Non-pigmented ciliary epithelial cell (primary cell): Measurements from ENCODE around the gene SLC22A14.
A peak's percentile ranks its signal among the peaks of the same experiment; 100 is the strongest.
"Not testable (repeated sequence)": the region's sequence is repeated elsewhere in the genome, so short reads cannot be mapped to it uniquely, and the experiment has no call there.

Experiments
- DNase-seq: peaks from one replicate; pipeline ENCODE4 v3.0.0-alpha.2; 2010; ENCODE audit warnings: low read depth

Gene SLC22A14

DNA sequence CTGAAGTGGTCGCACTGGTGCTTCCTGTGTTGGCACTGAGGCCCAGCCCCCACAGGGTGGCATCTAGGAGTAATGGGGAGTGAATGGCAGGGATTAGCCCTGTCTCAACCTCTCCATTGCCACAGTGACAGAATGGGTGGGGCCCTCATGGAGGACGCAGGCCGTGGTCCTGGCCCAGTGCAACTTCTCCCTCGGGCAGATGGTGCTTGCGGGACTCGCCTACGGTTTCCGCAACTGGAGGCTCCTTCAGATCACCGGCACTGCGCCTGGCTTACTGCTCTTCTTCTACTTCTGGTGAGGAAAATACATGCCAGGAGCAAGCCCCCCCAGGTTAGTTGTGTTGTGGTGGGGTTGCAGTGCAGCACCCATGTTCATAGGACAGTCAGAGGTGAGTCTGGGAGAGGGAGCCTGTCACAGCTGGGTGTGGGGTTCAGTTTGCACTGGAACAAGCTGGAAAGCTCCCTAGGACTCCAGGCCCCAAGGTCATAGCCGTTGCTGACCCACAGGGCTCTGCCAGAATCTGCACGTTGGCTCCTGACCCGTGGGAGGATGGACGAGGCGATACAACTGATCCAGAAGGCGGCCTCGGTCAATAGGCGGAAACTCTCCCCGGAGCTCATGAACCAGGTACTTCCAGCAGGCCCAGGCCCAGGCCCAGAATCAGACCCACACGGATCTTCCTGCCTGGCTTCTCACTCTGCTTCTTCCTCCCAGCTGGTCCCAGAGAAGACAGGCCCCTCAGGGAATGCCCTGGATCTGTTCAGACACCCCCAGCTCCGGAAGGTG, 7.0 kb upstream of the SLC22A14 start:
- no peak for DNase-seq

DNA sequence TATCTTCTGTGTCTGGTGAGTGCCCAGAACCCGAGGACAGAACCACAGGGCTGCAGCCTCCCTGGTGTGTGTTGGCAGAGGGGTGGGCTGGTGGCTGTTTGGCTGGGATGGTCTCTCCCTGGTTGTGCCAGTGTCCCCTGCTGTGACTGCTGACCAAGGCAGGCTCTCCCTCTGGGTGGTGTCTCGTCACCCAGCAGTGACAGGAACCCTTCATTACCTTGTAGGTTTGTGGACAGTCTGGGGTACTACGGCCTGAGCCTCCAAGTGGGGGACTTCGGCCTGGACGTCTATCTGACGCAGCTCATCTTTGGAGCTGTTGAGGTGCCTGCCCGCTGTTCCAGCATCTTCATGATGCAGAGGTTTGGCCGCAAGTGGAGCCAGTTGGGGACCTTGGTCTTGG, 6.4 kb upstream of the SLC22A14 start:
- no peak for DNase-seq

DNA sequence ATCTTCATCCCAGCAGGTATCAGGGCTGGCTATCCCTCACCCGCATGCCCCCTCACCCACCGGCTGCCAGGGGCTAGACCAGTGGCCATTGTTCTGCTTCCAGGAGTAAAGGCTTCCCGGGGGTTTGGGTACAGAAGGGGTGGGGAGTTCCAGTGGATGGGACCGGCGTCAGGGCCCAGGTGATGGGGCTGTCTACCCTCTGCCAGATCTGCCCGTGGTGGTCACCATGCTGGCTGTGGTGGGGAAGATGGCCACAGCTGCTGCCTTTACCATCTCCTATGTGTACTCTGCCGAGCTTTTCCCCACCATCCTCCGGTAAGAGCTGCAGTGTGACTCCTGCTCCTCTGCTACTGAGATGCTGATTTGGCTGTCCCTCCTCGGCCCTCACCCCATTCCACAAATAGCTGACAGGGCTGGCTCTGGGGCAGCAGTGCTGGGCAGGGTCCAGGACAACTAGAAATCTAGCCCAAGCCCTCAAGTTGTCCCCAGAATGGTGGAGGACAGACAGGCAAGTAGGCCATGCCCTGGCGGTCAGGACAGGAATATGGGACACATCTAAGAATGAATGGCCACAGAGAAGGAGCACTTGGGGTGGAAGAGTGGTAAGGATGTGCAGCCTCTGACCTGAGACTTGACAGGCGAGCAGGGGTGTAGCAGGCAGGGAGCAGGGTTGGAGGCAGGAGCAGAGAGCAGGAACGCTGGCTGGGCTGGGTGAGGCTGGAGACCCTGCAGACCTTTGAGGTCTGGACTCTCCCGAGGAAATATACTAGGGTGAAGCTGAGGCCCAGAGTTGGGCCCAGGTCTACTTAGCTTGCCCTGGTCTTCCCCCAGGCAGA, 5.8 kb upstream of the SLC22A14 start:
- DNase-seq, result no peak

DNA sequence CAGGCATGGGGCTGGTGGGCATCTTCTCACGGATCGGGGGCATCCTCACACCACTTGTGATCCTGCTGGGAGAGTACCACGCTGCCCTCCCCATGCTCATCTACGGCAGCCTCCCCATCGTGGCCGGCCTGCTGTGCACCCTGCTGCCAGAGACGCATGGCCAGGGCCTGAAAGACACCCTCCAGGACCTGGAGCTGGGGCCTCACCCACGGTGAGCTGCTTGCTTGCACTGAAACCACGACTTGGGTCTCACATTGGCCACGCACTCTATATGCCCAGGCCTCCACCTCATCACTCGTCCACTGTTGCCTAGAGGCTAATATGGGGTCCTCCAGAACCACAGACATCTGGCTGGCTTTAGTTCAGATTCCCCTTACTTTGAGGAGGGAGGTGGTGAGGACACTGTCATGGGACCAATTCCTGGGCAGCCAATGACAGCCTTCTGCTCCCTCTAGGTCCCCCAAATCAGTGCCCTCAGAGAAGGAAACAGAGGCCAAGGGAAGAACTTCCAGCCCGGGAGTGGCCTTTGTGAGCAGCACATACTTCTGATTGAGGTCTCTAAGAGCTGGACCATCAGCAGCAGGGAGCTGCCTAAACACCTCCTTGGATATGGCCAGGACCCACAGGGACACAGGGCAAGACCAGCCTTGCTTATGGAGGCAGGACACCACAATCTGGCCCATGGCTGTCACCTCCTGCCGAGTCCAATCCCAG, 5.0 kb upstream of the SLC22A14 start:
- no peak for DNase-seq

DNA sequence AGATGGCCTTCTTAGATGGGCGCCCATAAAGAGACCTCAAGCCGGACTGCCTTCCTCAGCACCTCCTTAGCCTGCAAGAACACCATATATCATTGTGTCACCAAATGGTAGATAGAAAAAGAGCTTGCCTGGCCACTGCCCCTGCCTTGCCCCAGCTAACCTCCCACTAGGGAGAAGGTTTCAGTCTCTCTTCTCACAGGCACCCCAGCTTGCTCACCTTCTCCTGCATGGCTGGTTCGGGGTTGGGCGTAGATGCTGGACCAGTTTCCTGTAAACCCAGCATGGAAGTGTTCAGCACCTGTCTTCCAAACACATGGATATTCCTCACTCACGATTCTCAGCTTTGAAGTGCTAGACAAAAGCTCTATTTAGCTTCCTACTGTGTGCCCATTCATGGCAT, 3.3 kb upstream of the SLC22A14 start:
- no peak for DNase-seq

DNA sequence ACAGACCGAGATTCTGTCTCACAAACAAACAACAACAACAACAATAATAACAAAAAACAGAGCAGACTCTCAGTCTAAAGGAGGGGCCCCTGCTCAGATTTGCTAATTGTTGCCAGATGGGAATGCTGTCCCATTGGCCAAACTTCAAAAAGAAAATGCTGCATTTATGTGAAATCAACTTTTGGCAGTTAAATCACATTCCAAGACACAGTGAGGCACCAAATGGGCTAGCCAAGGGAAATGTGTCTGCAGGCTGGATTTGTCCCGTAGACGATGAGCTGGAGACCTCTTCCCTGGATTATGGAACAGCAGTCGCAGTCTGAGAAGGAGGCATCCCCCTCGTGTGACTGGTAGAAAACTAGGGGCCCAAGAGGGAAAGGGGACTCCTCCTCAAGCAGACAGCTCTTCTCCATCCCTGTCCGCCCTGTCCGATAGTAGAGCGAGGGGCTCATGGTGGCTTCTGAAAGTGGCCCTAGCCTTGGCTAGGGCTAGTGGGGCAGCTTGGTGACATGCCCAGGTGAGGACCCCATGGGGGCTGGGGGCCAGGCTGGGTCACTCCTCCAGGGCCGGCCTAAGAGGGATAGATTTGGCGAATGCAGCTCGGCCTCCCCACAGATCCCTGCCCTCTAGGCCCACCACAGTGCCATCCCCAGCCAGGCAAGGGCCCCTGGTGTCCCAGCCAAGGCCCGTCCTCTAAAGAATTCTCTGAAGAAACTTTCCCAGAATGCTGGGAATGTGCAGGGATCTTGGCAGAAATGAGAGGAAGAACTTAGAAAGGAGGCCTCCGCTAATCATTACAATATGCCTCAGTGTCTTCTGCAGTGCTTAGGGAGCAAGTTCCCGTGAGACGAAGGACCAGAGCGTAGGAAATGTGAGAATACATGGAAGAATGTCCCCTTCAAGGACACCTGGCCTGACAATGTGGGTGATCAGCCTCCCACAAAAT, 2.0 kb downstream of the SLC22A14 start:
- DNase-seq, result peak; percentile 8

DNA sequence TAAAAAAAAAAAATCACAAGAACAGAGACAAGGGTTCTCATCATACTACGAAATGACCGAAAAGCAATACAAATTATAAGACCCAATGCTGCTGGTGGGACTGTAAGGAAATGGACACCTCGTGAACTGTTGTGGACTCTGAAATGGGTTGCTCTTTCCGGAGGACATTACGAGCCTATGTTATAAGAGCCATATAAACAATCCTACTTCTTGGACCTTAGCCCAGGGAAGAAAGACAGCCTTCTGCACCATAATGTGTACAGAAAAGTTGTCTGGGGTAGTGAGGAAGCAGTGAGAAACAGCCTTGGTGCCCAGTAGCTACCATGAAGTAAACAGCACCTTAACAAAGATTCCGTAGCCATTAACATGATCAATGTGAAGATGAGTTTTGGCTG, 2.7 kb downstream of the SLC22A14 start:
- DNase-seq, result no peak

DNA sequence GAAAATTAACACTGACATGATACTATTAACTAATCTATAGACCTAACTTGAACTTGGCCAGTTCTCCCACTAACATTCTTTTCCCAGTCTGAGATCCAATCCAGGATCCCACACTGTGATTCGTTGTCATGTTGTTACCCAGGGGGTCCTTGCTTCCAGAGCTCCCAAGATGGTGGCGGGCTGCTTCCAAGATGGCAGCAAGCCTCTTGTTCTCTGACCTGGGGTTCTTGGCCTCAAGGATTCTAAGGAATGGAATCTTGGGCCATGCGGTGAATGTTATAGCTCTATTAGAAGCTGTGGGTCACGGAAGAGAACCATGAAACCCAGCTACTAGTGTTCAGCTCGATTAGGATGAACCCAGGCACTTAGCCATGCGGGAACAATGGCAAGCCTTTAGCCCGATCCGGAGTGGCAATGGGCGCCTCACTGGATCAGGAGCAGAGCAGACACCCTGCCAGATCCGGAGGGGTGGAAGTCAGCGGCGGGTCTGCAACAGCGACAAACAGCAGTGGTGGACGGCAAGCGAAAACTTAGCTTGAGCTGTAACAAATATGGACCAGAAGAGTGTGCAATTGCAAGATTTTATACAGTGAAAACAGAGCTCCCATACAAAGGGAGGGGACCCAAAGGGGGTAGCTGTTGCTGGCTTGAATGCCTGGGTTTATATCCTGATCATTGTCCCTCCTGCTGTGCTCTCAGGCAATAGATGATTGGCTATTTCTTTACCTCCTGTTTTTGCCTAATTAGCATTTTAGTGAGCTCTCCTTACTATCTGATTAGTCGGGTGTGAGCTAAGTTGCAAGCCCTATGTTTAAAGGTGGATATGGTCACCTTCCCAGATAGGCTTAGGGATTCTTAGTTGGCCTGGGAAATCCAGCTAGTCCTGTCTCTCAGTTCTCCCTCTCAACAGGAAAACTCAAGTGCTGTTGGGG, 7.5 kb downstream of the SLC22A14 start:
- not testable (repeated sequence) for DNase-seq

DNA sequence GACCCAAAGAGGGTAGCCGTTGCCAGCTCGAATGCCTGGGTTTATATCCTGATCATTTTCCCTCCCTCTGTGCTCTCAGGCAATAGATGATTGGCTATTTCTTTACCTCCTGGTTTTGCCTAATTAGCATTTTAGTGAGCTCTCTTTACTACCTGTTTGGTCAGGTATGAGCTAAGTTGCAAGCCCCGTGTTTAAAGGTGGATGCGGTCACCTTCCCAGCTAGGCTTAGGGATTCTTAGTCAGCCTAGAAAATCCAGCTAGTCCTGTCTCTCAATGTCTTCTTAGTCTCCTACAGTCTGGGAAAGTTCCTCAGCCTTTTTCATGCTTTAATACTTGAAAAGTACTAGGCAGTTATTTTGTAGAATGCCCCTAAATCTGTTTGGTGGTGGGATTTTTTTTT, 15.0 kb downstream of the SLC22A14 start:
- DNase-seq, result not testable (repeated sequence)

DNA sequence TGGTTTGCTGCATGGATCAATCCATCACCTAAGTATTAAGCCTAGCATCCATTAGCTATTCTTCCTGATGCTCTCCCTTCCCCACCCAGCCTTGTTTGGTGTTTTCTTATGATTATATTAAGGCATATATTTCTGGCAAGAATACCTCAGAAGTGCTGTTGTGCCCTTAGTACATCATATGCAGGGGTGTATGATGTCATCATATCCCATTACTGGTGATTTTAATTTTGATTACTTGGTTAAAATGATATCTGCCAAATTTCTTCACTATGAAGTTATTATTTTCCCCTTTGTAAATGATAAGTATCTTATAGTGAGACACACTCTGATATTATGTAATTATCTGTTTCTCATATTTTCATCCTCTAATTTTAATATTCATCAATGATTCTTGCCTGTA, 15.4 kb downstream of the SLC22A14 start:
- no peak for DNase-seq

DNA sequence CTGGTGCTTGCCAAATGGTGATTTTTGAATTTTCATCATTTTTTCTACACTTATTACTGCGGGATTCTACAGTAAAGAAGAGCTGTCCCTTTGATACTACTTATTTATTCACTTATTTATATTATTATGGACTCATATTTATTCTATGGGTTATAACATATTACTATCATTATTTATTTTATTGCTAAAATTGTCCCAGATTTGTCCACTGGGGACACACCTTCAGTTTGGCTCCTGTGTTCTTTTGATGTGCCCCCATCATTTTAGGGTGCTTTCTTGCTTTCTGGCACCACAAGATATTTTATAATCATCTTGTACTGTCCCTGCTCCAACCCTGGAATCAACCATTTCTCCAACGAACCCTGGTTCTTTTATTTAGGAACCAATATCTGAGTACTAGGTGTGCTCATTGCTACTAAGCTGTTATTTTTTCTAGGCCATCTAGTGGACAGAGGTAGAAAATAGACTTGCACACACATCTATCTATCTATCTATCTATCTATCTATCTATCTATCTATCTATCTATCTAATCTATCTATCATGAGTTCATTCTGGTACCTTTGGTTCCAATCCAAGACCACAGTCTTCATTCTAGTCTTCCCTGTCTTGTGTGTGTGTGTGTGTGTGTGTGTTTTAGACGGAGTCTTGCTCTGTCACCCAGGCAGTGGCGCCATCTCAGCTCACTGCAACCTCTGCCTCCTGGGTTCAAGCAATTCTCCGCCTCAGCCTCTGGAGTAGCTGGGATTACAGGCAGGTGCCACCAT, 16.0 kb downstream of the SLC22A14 start:
- peak; percentile 3 for DNase-seq

DNA sequence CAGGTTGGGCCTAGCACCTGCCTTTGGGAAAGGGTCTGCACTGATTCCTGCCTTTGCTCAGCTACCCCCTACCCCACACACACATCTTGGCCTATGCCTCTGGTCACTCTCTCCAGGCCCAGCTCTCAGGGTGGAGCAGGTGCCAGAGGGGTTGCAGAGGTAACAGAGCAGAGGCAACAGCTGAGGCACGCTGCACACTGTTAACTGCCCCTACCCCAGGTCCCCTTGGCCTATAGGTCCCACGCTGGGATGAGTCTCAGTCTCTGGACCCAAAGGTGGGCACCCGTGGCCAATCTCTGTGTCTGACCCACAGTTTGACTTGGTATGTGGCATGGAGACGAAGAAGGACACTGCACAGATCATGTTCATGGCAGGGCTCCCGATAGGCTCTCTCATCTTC, 24.8 kb downstream of the SLC22A14 start:
- DNase-seq, result no peak

DNA sequence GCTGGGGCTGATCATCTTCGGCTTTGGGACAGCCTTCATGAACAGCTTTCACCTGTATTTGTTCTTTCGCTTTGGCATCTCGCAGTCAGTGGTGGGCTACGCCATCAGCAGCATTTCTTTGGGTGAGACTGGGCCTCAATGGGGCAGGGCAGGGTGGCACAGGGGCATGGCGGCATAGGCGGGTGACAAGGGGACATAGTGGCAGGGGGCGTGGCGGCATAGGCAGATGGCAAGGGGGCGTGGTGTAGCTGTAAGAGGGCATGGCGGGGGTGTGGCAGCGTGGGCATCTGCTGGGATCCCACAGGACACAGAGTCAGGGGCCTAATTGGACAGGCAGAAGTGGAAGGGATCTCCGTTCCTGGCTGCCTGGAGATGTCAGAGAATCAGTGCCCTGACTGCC, 25.5 kb downstream of the SLC22A14 start:
- DNase-seq, result no peak

DNA sequence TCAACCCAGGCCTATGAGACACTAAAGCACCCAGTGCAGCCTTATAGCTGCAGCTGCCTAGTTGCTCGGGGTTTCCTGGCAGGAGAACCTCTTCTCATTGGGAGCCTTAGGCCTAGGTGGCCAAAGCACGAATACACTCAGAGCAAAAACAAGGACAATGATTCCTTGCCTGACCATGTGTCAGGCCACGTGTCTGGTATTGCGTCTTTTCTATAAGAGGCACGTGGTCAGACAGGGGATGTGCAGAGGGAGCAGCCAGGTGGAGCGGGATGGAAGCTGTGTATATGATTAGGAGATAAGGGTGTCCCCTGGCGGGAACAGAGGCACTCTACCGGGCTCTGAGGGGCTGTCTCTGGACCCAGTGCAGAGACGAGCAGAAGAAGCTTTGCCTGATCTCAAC, 26.4 kb downstream of the SLC22A14 start:
- no peak for DNase-seq

DNA sequence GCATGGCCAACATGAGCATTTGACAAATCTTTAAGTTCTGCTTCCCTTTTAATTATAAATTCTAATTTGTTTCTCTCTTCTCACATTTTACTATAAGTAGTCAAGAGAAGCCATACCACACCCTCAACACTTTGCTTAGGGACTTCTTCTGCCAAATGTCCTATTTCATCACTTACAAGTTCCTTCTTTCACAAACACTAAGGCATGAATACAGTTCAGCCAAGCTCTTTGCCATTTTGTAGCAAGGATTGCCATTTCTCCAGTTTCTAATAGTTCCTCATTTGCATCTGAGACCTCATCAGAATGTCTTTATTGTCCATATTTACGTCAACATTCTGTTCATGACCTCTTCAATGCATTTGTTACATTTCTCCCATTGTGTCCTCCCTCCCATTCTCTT, 29.4 kb downstream of the SLC22A14 start:
- no peak for DNase-seq

DNA sequence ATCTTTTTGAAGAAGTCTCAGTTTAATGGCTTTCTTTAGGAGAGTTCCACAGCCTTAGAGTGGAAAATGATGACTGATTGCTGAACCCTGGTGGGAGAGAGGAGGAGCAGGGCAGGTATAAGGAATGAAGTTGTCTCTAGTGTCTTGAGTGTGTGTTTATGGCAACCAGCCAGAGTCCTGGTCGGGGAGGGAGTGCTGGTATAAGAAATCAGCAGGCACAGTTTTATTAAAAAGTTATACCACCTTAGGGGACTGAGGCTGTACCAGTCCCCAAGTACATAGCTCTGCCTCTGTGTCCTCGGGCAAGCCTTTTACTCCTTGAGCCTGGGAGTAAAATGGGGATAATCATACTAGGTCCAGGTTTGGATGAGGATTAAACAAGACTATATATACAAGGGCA, 29.8 kb downstream of the SLC22A14 start:
- no peak for DNase-seq

DNA sequence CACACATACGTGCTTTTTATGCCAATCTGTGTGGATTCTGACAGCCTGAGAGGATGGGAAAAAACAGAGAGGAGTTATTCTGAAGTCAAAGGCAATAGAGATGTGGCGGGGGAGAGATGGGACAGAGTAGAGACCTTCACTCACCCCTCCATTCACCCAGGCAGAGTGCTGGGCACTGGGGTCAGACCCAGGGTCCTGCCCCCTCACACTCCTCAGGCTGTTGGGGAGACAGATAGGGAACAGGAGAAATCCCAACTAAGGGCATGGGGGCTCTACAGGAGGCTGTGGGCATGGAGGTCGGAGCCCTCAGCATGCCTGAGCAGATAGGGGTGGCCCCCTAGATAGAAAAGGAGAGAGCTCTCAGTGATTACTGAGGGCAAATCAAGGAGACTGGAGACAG, 30.3 kb downstream of the SLC22A14 start:
- no peak for DNase-seq

DNA sequence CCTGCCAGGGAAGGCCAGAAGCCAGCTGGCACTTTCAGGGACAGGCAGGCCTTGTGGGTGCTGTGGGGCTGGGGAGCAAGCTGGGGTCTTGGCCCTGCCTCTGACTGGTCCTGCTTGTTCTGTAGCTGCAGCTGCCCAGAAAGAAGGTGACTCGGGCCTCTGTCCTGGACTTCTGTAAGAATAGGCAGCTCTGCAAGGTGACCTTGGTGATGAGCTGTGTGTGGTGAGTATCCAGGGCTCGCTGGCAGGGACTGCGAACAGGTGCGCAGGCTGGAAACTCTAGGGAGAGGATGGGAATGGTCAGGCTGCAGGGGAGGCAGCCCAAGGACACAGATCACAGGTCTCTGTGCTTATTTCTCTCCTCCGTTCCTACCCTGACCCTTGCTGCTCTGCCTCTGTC, 31.2 kb downstream of the SLC22A14 start:
- DNase-seq, result no peak

DNA sequence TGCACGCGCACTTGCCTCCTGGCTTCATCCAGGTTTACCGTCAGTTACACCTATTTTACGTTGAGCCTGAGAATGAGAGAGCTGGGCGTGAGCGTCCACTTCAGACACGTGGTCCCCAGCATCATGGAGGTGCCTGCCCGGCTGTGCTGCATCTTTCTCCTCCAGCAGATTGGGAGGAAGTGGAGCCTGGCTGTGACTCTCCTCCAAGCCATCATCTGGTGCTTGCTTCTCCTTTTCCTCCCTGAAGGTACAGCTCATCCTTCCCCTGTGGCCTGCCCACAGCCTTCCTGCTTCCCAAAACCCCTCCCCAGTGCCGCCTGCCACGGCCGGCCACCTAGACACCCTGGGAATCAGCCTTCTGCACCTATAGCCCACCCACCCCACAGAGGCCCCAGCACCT, 31.6 kb downstream of the SLC22A14 start:
- DNase-seq, result no peak
